HG03460 (cell line): Measurements from ENCODE around the gene BBS1.

ENCODE experiments used
- ATAC-seq: cut with Tn5 transposase; IDR thresholded peaks from one replicate; pipeline ENCODE4 v1.9.1; 2021; ENCODE audit not compliant: unreplicated experiment

The BBS1 gene

GRCh38 chr11:66477263-66478201 lies 32.9 kb upstream of the BBS1 start:
- no peak for ATAC-seq

GRCh38 chr11:66478729-66479393 lies 31.6 kb upstream of the BBS1 start:
- no peak for ATAC-seq

DNA sequence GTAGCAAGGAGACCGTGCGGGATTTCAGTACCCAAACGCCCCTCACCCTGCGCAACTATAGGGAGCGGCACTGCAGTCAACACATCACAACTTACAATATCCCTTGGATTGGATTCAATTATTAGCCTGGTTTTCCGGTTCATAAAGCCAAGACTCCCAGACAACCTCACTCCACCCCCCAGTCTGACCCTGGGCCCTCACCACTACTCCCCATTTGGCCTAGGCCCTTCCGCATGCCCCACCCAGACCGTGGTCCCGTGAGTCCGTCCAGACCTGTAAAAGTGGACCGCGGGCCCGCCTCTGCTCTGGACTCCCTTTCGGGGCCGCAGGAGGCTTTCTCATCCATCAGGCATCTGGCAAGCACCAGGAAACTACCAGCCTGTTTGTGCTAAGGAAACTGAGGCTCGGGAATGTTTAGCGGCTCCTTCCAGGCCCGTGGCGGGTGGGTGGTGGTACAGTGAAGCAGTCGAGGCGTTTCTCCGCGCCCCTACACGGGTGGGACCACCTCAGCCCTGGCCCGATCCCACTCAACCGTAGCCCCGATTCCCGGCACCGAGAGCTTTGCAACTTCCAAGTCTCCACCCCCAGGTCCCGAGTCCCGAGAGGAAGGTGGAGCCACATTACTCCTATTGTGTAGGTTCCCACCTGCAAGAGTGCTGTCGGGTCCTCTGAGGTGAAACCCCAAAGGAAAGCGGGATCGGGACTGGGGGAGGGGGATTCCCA lies 30.9 kb upstream of the BBS1 start:
- peak; percentile 1 for ATAC-seq

- peak; percentile 82 for ATAC-seq
Measured at GRCh38 chr11:66480117-66480938, 30.1 kb upstream of the BBS1 start, which contains the start of gene DPP3. Gene DPP3, plus strand, starts transcription at chr11:66480434. Its CDS starts 1,767 bp downstream, at chr11:66482201.

DNA sequence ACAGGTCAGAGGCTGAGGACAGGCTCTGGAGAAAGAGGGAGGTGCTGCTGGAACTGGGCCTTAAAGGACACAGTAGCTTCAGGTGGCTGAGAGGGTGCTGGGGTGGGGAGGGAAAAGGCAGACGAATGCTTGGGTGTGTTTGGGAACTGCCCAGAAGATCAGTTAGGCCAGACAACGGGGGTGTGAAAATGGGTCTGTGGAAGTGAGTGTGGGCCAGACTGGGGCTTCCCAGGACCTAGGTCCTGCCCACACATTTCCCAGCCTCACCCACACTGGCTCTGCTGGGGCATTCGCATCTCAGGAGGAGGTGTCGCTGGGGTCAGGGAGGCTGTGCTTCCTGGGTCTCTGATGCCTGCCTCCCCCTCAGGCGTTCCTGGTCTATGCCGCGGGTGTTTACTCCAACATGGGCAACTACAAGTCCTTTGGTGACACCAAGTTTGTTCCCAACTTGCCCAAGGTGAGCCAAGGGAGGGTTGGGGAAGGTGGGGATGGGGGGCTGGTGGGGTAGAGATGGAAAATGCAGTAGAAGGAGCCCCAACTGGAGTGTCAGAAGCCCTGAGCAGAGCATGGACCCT lies 25.5 kb upstream of the BBS1 start:
- no peak for ATAC-seq

DNA sequence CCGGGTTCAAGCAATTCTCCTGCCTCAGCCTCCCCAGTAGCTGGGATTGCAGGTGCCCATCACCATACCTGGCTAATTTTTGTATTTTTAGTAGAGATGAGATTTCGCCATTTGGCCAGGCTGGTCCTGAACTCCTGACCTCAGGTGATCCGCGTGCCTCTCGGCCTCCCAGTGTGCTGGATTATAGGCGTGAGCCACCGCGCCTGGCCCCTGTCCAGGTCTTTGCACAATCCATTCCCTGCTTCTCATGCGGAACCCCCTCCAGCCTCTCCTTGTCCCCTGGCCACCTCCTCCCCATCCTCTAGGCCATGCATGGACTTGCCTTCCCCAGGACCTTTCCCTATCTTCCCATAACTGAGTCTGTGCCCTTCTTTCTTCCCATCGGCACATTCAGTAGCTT lies 21.5 kb upstream of the BBS1 start:
- ATAC-seq, result no peak

DNA sequence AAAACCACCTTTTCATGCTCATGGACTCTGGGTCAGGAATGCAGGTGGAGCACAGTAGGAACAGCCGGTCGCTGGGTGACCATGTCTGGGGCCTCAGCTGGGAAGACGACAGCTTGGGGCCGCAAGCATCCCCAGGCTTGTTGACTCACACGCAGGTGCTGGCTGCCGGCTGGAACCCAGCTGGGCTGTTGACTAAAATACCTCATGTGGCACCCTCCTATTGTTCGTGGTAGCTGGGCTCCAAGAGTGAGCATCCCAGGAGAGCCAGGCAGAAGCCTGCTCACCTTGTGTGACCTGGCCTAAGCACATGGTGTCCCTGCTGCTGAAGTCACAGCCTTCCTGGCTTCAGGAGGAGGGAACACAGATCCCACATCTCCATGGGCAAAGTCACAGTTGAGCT lies 20.8 kb upstream of the BBS1 start:
- no peak for ATAC-seq

DNA sequence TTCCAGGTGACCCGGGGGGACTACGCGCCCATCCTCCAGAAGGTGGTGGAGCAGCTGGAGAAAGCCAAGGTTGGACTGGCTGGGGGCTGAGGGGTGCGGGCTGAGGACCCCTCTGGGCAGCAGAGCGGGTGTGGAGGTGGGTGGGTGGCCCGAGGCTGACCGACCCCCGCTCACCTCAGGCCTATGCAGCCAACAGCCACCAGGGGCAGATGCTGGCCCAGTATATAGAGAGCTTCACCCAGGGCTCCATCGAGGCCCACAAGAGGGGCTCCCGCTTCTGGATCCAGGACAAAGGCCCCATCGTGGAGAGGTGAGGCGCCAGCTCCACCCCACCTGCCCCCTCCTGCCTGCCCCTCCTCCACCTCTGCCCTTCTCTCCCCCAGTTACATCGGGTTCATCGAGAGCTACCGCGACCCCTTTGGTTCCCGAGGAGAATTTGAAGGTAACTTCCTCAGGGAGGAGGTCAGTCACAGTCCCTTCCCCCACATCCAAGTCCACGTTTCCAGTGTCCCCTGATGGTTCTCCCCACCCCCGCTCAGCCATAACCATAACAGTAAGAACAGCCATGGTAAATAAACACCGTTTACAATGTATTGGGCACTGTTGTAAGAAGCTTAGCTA lies 19.0 kb upstream of the BBS1 start:
- no peak for ATAC-seq

DNA sequence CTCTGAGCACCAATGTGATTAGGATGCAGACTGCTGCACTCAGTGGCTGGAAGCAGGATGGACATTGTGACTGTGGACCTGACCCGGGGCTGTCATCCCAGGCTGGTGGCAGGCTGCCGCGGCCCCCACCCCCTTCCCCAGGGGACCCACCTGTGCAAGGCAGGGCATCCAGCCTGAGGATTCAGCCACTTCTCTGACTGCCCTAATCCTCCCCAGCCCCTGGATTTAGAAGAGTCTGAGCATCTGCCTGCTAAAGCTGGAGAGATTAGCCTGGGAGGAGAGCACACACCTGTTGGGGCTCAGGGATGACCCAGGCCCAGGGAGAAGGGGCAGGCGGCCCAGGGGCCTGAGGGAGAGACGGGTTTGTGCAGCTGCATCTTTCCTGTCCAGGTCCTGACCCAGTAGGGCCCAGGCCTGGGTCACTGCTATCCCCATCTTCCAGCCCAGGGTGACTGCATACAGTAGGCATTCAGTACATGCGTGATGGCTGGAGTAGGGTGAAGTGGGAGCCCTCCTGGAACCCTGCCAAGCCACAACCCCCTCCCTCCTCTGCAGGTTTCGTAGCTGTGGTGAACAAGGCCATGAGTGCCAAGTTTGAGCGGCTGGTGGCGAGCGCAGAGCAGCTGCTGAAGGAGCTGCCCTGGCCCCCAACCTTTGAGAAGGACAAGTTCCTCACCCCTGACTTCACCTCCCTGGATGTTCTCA lies 18.1 kb upstream of the BBS1 start:
- ATAC-seq, result no peak

- ATAC-seq, result no peak
Measured at GRCh38 chr11:66493130-66493529, 17.3 kb upstream of the BBS1 start.

- no peak for ATAC-seq
Measured at GRCh38 chr11:66494458-66494857, 16.0 kb upstream of the BBS1 start.

DNA sequence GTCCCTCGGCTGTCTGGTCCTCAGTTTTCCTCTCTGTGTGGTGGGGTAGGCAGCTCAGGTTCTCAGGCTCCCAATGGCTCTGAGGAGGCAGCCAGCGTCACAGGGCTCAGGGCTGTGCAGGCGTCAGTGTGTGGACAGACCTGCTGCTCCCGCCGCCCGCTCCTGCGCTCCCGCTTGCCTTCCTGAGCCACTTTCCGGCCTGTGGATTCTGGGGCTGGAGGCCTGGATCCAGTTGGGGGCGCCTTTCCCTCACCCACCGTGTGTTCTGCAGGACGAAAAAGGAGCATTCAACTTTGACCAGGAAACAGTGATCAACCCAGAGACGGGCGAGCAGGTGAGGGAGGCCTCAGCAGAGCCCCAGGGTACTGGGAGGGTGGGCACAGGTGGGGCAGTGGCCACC lies 15.5 kb upstream of the BBS1 start:
- ATAC-seq, result no peak

DNA sequence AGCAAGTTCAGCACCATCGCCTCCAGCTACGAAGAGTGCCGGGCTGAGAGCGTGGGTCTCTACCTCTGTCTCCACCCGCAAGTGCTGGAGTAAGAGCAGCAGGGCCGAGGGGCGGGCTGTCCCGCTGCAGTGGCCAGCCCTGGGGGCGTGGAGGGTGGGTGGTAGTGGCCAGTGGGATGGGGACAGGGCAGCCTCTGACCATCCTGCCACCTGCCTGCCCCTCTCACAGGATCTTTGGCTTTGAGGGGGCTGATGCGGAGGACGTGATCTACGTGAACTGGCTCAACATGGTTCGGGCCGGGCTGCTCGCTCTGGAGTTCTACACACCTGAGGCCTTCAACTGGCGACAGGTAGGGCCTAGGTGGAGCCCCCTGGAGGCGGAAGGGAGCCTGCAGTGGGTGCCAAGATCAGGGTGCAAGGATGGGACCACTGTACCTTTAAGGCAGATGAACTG lies 15.0 kb upstream of the BBS1 start:
- ATAC-seq, result no peak

- no peak for ATAC-seq
Measured at GRCh38 chr11:66497206-66497605, 13.2 kb upstream of the BBS1 start.

- ATAC-seq, result no peak
Measured at GRCh38 chr11:66498506-66498905, 11.9 kb upstream of the BBS1 start.

DNA sequence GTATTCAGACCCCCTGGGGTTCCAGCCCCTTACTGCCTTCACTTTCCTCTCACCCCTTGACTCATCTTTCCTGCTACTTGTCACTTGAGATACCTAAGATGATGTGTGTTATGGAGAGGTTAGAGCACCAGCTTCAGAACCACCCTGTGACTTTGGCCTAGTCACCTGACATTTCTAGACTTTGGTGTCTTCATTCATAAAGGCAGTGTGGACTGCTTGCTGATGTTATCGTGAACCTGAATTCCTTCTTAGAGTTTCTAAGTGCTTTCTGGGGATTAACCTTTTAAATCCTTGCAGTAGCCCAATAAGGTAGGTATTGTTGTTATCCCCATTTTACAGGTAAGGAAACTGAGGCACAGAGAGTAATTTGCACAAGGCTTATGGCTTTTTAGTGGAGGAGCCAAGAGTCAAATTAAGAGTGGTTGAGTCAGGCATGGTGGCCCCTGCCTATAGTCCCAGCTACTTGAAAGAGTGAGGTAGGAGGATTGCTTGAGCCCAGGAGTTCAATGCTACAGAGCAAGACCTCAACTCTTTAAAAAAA lies 5.1 kb upstream of the BBS1 start:
- no peak for ATAC-seq

GRCh38 chr11:66509131-66509561 lies 1.3 kb upstream of the BBS1 start:
- no peak for ATAC-seq

- ATAC-seq, result no peak
Measured at GRCh38 chr11:66510990-66511339, 530 bp downstream of the BBS1 start.

DNA sequence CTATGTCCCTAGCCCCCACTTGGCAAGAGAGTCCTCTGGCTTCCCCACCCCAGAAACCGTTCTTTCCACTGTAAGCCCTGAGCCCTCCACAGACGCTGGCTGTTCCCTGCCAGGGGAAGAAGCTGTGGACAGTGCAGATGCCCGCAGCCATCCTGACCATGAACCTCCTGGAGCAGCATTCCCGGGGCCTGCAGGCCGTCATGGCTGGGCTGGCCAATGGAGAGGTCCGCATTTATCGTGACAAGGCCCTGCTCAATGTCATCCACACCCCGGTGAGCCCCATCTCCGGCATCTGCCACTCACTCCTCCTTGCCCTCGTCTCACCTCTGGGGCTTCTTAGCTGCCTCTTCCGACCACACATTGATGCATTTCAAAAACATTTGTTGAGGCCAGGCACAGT lies 13.2 kb downstream of the BBS1 start:
- ATAC-seq, result no peak
